ENCODE measurements around the gene CTNNA2.

Gene CTNNA2

DNA sequence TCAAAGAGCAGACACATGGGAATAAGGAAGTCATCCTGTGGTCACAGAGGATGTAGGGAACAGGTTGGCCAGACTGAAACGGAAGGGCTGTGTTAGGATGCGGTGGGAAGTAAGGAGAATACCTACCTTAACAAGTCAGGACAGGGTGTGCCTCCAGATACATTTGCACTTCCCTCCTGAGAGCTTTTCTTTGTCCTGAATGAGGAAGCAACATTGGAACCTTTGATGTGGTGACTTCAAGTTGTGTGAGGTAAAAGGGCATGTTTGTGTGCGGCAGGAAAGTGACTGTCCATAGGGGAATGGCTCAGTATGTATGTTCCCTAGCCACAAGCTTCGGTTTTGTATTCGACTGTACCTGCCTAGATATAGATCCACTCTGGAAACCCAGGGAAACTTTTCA lies 816.6 kb downstream of the CTNNA2 start:
- TF ChIP-seq GATA3 (IDR thresholded peaks at IDR 0.05; ENCODE audit: low read depth, low read length), result no peak
- no peak for TF ChIP-seq GATA2 (IDR thresholded peaks at IDR 0.05; ENCODE audit: low read depth, low read length)

DNA sequence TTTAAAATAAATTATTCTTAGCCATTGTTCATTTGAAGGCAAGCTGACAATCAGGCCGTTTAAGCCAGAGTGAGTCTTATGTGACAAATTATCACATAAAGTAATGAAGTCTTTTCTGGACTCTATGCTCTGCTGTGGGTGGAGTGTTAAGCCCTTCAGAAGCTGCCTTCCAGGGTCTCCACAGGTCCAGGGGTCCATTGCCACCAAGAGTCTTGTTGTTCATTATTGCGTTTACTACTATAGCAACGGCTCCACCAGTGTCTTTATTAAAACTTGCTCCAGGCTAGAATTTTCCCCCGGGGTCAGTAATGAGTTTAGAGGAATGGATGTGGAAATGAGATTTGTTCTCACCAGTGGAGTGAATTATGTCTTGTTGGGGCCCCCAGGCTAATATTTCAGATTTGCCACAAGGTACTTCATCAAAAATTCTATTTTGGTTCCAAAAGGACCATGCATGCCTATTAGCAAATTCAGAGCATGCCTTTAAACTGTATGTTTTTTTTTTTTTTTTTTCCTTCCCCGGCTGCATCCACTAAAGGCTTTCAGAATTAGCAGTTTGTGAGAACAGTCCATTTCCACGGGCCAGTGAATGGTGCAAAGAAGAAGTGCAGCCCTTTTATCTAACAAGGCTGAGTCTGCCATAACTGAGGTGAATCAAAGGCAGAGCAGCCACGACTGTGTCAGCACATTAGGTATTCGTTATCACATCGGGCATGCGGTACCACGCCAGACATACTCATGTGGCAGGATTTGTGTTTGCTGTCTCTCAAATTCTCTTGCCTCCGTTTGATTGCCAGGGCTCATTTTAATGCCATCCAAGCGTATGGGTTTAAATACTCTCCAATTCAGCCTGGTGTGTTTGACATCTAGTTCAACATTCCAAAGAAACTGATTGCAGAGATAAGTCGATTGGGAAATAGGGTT lies 817.9 kb downstream of the CTNNA2 start:
- TF ChIP-seq GATA2 (IDR thresholded peaks at IDR 0.05; ENCODE audit: low read depth, low read length) (no peak), GATA3 (IDR thresholded peaks at IDR 0.05; ENCODE audit: low read depth, low read length) (no peak)

DNA sequence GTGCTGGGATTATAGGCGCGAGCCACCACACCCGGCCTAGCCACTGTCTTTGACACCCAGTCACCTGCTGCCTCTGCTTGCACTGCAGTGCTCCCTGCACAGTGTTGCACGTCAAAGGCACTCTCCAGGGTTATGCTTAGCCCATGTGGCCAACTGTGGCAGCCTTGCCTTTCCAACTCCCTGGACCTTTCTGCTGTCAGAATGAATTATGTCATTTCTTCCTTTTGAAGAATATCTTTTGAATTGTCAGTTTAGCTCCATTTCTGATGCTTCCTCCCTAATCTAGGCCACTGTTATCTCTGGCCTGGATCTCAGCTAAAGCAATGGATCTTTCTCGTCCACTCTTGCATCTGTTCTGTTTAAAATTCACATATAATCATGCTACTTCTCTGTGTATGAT lies 821.0 kb downstream of the CTNNA2 start:
- peak; percentile 50; the same call in 1 of the 2 replicates for TF ChIP-seq GATA2 (IDR thresholded peaks at IDR 0.05; ENCODE audit: low read depth, low read length)
- TF ChIP-seq GATA3 (IDR thresholded peaks at IDR 0.05; ENCODE audit: low read depth, low read length), result no peak

DNA sequence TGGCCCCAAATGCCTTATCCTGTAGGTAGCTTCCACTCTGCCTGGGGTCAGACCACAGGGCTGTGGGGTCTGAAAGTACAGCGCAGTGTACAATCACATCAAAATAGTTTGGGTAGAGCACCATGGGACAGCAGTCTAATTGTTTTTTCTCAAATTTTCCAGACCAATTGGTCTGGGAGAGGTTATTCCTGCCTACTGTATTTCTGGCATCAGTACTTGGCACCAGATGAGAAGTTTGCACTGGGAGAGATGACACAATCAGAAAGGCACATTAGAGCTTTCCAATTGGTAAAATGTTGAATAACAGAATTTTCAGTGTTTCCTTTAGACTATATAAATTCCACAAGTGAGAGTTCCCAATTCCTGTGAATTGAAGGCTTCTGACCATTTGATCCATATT lies 822.6 kb downstream of the CTNNA2 start:
- TF ChIP-seq GATA3 (IDR thresholded peaks at IDR 0.05; ENCODE audit: low read depth, low read length) (no peak), GATA2 (IDR thresholded peaks at IDR 0.05; ENCODE audit: low read depth, low read length) (no peak)

DNA sequence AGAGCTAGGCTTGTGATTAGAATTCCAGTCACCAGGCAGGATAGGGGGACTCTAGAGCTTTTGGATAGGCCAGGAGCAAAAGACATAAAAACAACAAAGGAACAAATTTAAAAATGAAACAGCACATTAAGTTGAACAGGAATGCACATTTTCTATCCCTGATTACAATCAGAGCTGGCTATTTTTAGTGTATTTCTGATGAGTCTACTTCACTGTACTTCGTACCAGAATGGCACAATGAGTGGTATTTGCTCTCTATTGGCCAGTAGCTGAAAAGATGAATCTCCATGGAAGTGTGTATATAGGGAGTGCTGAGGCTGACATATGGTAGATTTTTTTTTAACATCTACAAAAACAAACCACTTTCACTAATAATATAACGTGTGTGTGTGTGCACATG lies 825.9 kb downstream of the CTNNA2 start:
- TF ChIP-seq GATA3 (IDR thresholded peaks at IDR 0.05; ENCODE audit: low read depth, low read length) (no peak), GATA2 (IDR thresholded peaks at IDR 0.05; ENCODE audit: low read depth, low read length) (no peak)

DNA sequence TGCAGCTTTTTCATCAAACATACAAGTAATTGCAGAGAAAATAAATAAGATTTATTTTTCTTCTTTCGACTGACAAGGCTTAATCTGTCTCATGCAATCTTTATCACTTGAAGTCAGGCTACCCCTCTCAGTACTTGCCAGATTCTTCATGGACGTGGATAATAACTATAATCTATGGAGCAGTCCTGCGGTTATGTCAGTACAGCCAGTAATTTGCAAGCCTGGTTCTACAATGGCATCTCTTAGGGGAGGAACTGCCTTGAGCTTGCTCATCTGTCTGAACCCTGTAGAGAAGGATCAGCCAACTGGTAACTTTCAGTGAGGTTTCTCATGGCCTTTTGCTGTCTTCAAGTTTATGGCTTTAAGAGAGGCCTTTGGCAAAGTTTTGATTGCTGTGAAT lies 827.2 kb downstream of the CTNNA2 start:
- TF ChIP-seq GATA2 (IDR thresholded peaks at IDR 0.05; ENCODE audit: low read depth, low read length) (no peak), GATA3 (IDR thresholded peaks at IDR 0.05; ENCODE audit: low read depth, low read length) (no peak)

DNA sequence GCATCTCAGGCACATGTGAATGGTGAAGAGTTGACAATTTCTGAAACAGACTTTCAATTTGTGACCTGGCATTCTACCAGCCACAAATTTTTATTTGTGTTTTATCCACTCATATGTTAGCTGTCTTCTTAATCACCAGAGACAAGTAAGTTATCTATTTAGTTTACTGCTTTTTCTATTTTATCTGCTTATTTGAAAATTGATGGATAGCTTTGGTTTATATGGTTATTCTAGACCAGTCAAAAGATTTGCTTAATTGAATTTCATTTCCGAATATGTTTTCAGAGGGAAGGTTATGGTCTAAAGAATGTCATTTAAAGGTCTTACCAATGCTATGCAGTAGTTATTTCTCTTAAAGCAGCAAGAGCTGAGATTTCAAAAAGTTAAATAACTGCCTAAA lies 835.2 kb downstream of the CTNNA2 start:
- TF ChIP-seq GATA2 (IDR thresholded peaks at IDR 0.05; ENCODE audit: low read depth, low read length), result no peak
- TF ChIP-seq GATA3 (IDR thresholded peaks at IDR 0.05; ENCODE audit: low read depth, low read length), result no peak

DNA sequence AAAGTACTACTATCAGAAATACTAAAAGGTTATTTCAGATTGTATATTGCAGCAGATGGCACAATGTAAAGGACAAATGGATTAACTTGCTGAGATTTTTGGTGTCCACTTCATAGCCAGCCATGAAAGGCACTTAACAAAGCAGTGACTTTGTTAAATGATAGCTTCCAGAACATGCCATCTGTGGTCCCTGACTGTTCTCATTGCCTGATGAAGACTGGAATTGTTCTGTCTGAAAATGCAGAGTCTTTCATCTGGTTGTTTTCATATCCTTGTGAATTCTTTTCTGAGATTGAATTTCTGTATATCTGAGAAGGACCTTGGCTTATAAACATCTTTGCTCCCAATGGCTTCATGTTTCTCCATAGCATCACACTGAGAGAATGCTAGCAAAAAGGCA lies 836.1 kb downstream of the CTNNA2 start:
- no peak for TF ChIP-seq GATA2 (IDR thresholded peaks at IDR 0.05; ENCODE audit: low read depth, low read length)
- no peak for TF ChIP-seq GATA3 (IDR thresholded peaks at IDR 0.05; ENCODE audit: low read depth, low read length)

DNA sequence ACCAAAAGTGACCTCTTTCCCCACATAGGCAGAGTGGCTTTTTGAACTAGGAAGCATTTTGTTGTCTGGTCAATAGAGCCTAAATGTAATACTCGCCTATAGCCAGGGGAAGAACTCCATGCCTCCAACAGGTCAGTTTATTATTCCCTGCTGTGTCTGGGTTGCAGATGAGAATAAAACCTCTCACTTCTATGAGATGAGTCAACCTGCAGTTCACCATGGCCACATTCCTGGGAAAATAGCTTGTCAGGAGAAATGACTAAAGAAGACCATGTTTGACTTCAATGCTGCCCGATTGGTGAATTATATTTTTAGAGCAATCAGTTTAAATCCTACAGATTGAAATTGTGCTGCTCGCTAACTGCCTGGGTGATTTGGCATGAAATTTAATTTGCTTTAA lies 838.4 kb downstream of the CTNNA2 start:
- TF ChIP-seq GATA2 (IDR thresholded peaks at IDR 0.05; ENCODE audit: low read depth, low read length), result no peak
- TF ChIP-seq GATA3 (IDR thresholded peaks at IDR 0.05; ENCODE audit: low read depth, low read length), result no peak

DNA sequence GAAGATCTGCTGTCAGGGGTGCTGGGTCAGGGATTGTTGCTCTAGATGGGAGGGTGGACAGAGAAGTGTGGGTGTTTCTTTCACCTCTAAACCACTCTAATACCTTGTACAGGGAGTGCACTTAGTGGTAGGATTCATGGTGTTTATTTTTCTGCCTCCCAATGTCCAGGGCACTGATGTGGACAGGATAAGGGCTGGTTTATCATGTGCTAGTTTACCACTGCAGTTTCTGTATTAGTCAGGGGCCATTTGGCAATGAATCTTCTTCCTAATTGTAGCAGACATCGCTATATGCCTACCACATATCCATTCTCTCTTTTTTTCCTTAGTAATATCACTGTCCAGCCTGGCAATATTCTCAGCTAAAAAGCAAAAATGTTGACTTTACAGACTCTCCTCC lies 842.0 kb downstream of the CTNNA2 start:
- no peak for TF ChIP-seq GATA3 (IDR thresholded peaks at IDR 0.05; ENCODE audit: low read depth, low read length)
- peak; percentile 25; the same call in 1 of the 2 replicates for TF ChIP-seq GATA2 (IDR thresholded peaks at IDR 0.05; ENCODE audit: low read depth, low read length)

DNA sequence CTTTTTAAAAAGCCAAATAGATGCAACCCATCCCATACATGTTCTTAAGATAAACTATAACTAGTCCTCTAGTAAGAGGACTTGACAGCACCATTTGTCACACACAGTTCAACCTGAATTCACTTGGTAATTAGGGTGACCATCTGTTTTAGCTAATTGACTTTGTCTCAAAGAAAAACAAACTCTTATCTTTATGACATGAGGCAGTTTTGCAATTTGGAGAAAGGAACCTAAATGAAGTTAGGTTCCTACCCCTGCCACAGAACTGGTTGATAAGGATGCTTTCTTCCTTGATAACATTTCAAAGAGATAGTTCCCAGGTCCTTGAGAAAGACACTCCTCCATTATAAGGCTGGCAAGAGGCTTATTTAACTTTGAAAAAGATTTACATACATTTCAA lies 849.1 kb downstream of the CTNNA2 start:
- TF ChIP-seq GATA2 (IDR thresholded peaks at IDR 0.05; ENCODE audit: low read depth, low read length), result no peak
- TF ChIP-seq GATA3 (IDR thresholded peaks at IDR 0.05; ENCODE audit: low read depth, low read length), result no peak

DNA sequence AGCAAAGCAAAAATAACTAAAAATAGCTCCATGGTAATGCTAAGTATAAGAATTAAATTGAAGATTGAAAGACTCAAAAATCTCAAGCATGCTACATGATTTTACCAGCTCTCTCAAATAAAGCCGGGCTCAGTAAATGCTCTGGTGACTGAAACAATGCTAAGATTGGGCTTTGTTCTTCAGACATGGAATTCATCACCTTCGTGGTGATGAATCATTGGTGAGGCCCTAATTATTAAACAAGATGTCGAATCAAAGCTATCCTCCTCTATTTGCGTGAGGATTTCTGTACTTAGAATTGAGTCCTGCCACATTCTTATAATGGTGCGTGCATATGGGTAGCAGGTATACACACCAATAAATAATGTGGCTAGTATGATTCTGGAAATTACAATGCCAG lies 850.5 kb downstream of the CTNNA2 start:
- no peak for TF ChIP-seq GATA2 (IDR thresholded peaks at IDR 0.05; ENCODE audit: low read depth, low read length)
- no peak for TF ChIP-seq GATA3 (IDR thresholded peaks at IDR 0.05; ENCODE audit: low read depth, low read length)

DNA sequence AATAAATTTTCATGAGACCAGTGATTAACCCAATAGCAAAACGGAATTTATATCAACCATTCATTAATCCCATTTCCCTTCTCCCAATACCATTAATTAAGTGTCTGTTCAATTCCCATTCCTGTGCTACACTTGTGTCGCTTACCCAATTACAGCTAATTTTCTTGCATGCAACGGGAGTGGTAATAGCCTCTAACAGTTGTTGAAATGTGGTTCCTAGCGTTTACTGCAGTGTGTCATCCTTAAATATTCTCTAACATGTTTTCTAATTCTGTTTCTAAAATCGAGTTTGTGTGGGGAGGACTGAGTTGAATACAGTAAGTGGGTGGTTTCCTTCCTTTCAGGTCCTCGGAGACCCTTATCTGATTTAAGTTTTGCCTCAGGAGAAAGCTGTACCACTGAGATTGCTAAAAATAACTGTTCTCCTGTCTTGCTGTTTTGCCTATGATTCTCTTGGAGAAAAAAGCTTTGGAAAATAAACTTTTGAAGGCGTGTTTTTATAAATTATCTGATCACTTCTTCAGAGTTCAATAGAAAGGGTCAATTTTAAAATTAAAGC lies 851.0 kb downstream of the CTNNA2 start:
- TF ChIP-seq GATA3 (IDR thresholded peaks at IDR 0.05; ENCODE audit: low read depth, low read length) (no peak), GATA2 (IDR thresholded peaks at IDR 0.05; ENCODE audit: low read depth, low read length) (no peak)

DNA sequence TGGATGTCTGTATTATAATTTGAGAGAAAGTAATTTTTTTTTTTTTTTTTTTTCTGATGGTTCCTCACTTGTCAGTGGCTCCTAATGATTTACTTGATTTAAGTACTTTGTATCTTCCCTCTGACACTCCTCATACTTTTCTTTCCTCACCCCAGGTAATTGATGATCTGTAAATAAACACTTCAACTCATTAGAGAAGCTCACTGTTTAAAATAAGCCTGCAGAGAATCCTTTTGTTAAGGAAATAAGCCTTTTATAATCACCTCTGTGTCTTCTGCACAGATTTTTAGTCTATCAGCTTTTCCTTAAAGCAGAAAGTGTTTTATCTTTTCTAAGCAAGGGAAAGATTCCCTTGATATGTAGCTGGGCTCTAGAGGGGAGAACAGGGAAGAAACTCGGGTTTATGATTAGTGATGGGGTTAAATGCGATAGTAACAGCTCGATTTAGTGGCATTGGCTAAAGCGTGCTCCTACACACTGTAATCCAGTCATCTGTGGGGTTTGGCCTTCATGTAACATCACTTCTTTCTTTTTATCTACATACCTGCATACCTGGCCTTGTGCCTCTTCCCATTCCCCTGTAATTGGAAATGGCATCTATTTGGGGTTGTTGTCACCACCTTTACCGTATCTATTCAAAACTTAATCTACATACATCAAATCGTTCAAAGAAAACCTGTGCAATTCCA lies 851.8 kb downstream of the CTNNA2 start:
- TF ChIP-seq GATA3 (IDR thresholded peaks at IDR 0.05; ENCODE audit: low read depth, low read length), result no peak
- no peak for TF ChIP-seq GATA2 (IDR thresholded peaks at IDR 0.05; ENCODE audit: low read depth, low read length)

Data from SH-SY5Y (cell line).